Measurements from ENCODE around the gene THOC1.

- TF ChIP-seq EZH2 (IDR thresholded peaks at IDR 0.05; ENCODE audit: low read depth, low read length, severe bottlenecking) (no peak), CTCF (IDR thresholded peaks at IDR 0.05; ENCODE audit: control extremely low read depth in 1 of 3, insufficient read depth in 1 of 3, low read depth in 1 of 3, low read length in 3 of 3) (no peak), SIX5 (IDR thresholded peaks at IDR 0.05; ENCODE audit: low read depth, low read length) (no peak), JUND (IDR thresholded peaks at IDR 0.05; ENCODE audit: low read length) (no peak), SP1 (IDR thresholded peaks at IDR 0.05; ENCODE audit: low read depth, low read length) (no peak), POU5F1 (IDR thresholded peaks at IDR 0.05; ENCODE audit: low read depth, low read length) (no peak), BCL11A (IDR thresholded peaks at IDR 0.05; ENCODE audit: low read depth in 2 of 2, low read length in 2 of 2) (no peak), CHD7 (IDR thresholded peaks at IDR 0.05; ENCODE audit: insufficient replicate concordance, low read length) (no peak), CBX8 (IDR thresholded peaks at IDR 0.05; ENCODE audit: borderline replicate concordance, low read depth, low read length) (no peak), BRCA1 (IDR thresholded peaks at IDR 0.05; ENCODE audit: low read depth, low read length) (no peak), YY1 (IDR thresholded peaks at IDR 0.05; ENCODE audit: low read depth, low read length) (no peak), CHD2 (IDR thresholded peaks at IDR 0.05; ENCODE audit: low read length) (no peak)
Measured at GRCh38 chr18:172361-172760, 95.5 kb downstream of the THOC1 start.

Measured in H1 (cell line).